ENCODE measurements around the gene APMAP. TPM values are rescaled to one million over a fixed set of nuclear protein-coding genes. Genes with fewer than 3 reads are reported as not detected.

Gene APMAP
- total RNA-seq, 2 experiments from 2014 or later: 9.5 to 11.3 TPM

DNA sequence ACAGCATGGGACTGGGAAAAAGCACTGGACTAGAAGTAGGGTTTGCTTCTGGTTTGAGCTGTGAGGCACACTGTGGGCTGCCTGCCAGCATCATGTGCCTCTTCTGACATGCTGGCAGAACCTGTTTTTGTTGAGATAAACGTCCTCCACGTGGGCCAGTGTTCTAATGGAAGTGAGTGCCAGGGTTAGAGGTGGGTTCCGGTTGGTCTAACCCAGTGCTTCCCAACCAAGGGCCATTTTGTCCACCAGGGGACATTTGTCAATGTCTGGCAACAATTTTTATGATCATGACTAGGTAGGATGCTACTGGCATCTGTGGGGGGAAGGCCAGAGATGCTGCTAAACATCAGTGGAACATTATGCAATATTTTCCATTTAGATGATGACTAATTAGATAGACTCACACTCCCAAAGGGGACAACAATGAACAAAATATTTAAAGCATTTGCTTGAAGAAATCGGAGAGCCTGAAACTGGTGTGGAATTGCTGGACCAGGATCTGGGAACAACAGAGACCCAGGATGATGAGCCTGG lies 7.8 kb upstream of the APMAP start:
- Mint-ChIP-seq H3K27ac (no peak overlapping the region), H3K27me3 (no peaks in the 10 kb centered on the region), H3K36me3 (ENCODE audit: low read depth) (peaks cover 31% of the 10 kb centered on the region), H3K9me3 (no peaks in the 10 kb centered on the region), H3K4me1 (ENCODE audit: low read depth) (peaks cover under 1% of the 10 kb centered on the region), H3K4me3 (no peak overlapping the region)
- DNase-seq (peak in 1 of 14 experiments; percentile 12), ATAC-seq (ENCODE audit: poor library complexity) (no peak)
- Histone ChIP-seq H3K27me3 (ENCODE audit: control insufficient read depth in 1 of 2, insufficient read depth in 2 of 2, low read length in 2 of 2) (no peaks in the 10 kb centered on the region), H3K36me3 (ENCODE audit: insufficient read depth, low read length) (peaks cover 9% of the 10 kb centered on the region), H3K4me1 (ENCODE audit: insufficient read depth, low read length) (no peaks in the 10 kb centered on the region), H3K27ac (ENCODE audit: low read depth in 1 of 2, low read length in 2 of 2) (no peak overlapping the region), H3K9me3 (ENCODE audit: control insufficient read depth in 1 of 2, insufficient read depth in 1 of 2, low read length in 2 of 2) (no peaks in the 10 kb centered on the region), H3K4me3 (ENCODE audit: low read length) (no peak overlapping the region)
- ChIA-PET CTCF (no interaction called here), POLR2A (no interaction called here)
- TF ChIP-seq, protein P1, sequence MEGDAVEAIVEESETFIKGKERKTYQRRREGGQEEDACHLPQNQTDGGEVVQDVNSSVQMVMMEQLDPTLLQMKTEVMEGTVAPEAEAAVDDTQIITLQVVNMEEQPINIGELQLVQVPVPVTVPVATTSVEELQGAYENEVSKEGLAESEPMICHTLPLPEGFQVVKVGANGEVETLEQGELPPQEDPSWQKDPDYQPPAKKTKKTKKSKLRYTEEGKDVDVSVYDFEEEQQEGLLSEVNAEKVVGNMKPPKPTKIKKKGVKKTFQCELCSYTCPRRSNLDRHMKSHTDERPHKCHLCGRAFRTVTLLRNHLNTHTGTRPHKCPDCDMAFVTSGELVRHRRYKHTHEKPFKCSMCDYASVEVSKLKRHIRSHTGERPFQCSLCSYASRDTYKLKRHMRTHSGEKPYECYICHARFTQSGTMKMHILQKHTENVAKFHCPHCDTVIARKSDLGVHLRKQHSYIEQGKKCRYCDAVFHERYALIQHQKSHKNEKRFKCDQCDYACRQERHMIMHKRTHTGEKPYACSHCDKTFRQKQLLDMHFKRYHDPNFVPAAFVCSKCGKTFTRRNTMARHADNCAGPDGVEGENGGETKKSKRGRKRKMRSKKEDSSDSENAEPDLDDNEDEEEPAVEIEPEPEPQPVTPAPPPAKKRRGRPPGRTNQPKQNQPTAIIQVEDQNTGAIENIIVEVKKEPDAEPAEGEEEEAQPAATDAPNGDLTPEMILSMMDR (IDR thresholded peaks at IDR 0.05): no peak
- intact Hi-C loops (cut with DNase I, micrococcal nuclease): no loop called here

DNA sequence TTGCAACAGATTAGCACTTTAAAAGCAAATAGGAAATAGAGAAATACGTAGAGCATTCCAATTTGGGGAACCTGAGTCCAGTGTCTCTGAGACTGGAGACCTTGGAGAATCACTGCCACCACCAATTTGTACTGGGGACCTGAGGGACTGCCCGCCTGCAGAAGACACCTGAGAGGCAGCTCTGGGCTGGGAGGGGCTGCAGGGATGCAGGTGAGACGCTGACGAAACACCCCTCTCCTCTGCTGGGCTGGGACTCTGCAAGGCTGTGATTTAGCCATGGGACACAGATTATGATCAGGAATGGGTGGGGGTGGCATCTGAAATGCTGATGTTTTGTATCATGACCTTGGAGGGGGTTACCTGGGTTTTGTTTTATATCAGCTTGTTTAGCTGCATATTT lies 7.0 kb upstream of the APMAP start:
- POLR2A ChIA-PET: no interaction called here
- DNase-seq: peak in 1 of 14 experiments; percentile 15
- no peak overlapping the region for H3K27ac Mint-ChIP-seq

GRCh38 chr20:24998631-24999445 lies 6.3 kb upstream of the APMAP start:
- ATAC-seq (ENCODE audit: poor library complexity): no peak
- no peak overlapping the region for H3K4me3 Mint-ChIP-seq
- H3K9me3 ChIP-seq (ENCODE audit: control insufficient read depth in 1 of 2, insufficient read depth in 1 of 2, low read length in 2 of 2): no peaks in the 10 kb centered on the region
- POLR2A ChIA-PET: no interaction called here
- H3K4me3 ChIP-seq (ENCODE audit: low read length): no peak overlapping the region
- H3K27me3 Mint-ChIP-seq: no peaks in the 10 kb centered on the region
- CTCF ChIA-PET: no interaction called here
- TF ChIP-seq, protein P1 (IDR thresholded peaks at IDR 0.05): no peak
- DNase-seq: peak in 1 of 14 experiments; percentile 24
- no peaks in the 10 kb centered on the region for H3K27me3 ChIP-seq (ENCODE audit: control insufficient read depth in 1 of 2, insufficient read depth in 2 of 2, low read length in 2 of 2)
- no peak overlapping the region for H3K27ac ChIP-seq (ENCODE audit: low read depth in 1 of 2, low read length in 2 of 2)
- H3K4me1 Mint-ChIP-seq (ENCODE audit: low read depth): peaks cover 15% of the 10 kb centered on the region
- intact Hi-C loops (cut with DNase I, micrococcal nuclease): loop anchor here in 1 of 2 experiments (10.0 kb wide), 1 partner anchor 296 kb away; no protein-coding TSS in a partner anchor
- no peaks in the 10 kb centered on the region for H3K9me3 Mint-ChIP-seq
- H3K4me1 ChIP-seq (ENCODE audit: insufficient read depth, low read length): peaks cover 8% of the 10 kb centered on the region
- H3K27ac Mint-ChIP-seq: no peak overlapping the region
- H3K36me3 Mint-ChIP-seq (ENCODE audit: low read depth): peaks cover 16% of the 10 kb centered on the region
- peaks cover 5% of the 10 kb centered on the region for H3K36me3 ChIP-seq (ENCODE audit: insufficient read depth, low read length)

More for the DNA sequence above, 7.0 kb upstream of the APMAP start:
- CTCF ChIA-PET: no interaction called here
- H3K4me1 ChIP-seq (ENCODE audit: insufficient read depth, low read length): peaks cover 6% of the 10 kb centered on the region
- Mint-ChIP-seq H3K4me1 (ENCODE audit: low read depth) (peaks cover 8% of the 10 kb centered on the region), H3K36me3 (ENCODE audit: low read depth) (peaks cover 23% of the 10 kb centered on the region), H3K9me3 (no peaks in the 10 kb centered on the region), H3K4me3 (no peak overlapping the region), H3K27me3 (no peaks in the 10 kb centered on the region)
- TF ChIP-seq, protein P1 (IDR thresholded peaks at IDR 0.05): no peak
- peaks cover 5% of the 10 kb centered on the region for H3K36me3 ChIP-seq (ENCODE audit: insufficient read depth, low read length)
- H3K27me3 ChIP-seq (ENCODE audit: control insufficient read depth in 1 of 2, insufficient read depth in 2 of 2, low read length in 2 of 2): no peaks in the 10 kb centered on the region
- no peak for ATAC-seq (ENCODE audit: poor library complexity)
- H3K9me3 ChIP-seq (ENCODE audit: control insufficient read depth in 1 of 2, insufficient read depth in 1 of 2, low read length in 2 of 2): no peaks in the 10 kb centered on the region
- no peak overlapping the region for H3K4me3 ChIP-seq (ENCODE audit: low read length)
- H3K27ac ChIP-seq (ENCODE audit: low read depth in 1 of 2, low read length in 2 of 2): no peak overlapping the region
- intact Hi-C loops (cut with DNase I, micrococcal nuclease): loop anchor here in 1 of 2 experiments (10.0 kb wide), 1 partner anchor 295 kb away; no protein-coding TSS in a partner anchor
